ENCODE measurements around the gene TSHZ1. TPM values are rescaled to one million over a fixed set of nuclear protein-coding genes. Genes with fewer than 3 reads are reported as not detected.

TSHZ1 gene
- total and polyA plus RNA-seq, 2 experiments from 2014 or later, result 0.23 to 0.38 TPM

GRCh38 chr18:75290737-75291358 is 80.3 kb downstream of the TSHZ1 start:
- Histone ChIP-seq H3K79me2 (replicated peaks; ENCODE audit: insufficient read depth) (no peaks in the 10 kb centered on the region), H3F3A (replicated peaks; ENCODE audit: low read depth) (no peaks in the 10 kb centered on the region), H3K4me2 (no peak overlapping the region), H3K4me3 (no peak overlapping the region), H3K9me2 (ENCODE audit: insufficient read depth) (no peaks in the 10 kb centered on the region; the same call in 1 of the 2 replicates), H3K27me3 (ENCODE audit: insufficient read depth) (no peaks in the 10 kb centered on the region), H3K4me1 (ENCODE audit: insufficient read depth) (no peaks in the 10 kb centered on the region), H2AFZ (no peak overlapping the region), H3K36me3 (ENCODE audit: insufficient read depth) (no peaks in the 10 kb centered on the region), H4K20me1 (replicated peaks; ENCODE audit: insufficient read depth) (no peaks in the 10 kb centered on the region), H3K27ac (ENCODE audit: low read depth) (no peak overlapping the region)
- DNase-seq (ENCODE audit: low spot score) (no peak), ATAC-seq (no peak)
- Mint-ChIP-seq H3K4me3 (no peak overlapping the region), H3K9me3 (no peaks in the 10 kb centered on the region), H3K27ac (no peak overlapping the region), H3K4me1 (peaks cover 6% of the 10 kb centered on the region; the same call in 2 of the 3 replicates), H3K36me3 (ENCODE audit: low read depth) (no peaks in the 10 kb centered on the region), H3K27me3 (ENCODE audit: insufficient read depth, low read depth, poor library complexity) (peaks cover 1% of the 10 kb centered on the region)
- no peak for TF ChIP-seq REST (IDR thresholded peaks at IDR 0.05; ENCODE audit: unreplicated experiment)
- TF ChIP-seq JUNB (IDR thresholded peaks at IDR 0.05; ENCODE audit: unreplicated experiment), result no peak
- TF ChIP-seq STAT1 (IDR thresholded peaks at IDR 0.05; ENCODE audit: unreplicated experiment), result no peak
- no peak for TF ChIP-seq ZNF114 (CRISPR knock-in tag; IDR thresholded peaks at IDR 0.05)

GRCh38 chr18:75291460-75291859 is 80.9 kb downstream of the TSHZ1 start:
- peaks cover 1% of the 10 kb centered on the region for H3K27me3 Mint-ChIP-seq (ENCODE audit: insufficient read depth, low read depth, poor library complexity)
- H3K4me1 Mint-ChIP-seq, result peaks cover 6% of the 10 kb centered on the region; the same call in 2 of the 3 replicates
- Histone ChIP-seq H3K4me2 (no peak overlapping the region), H3K79me2 (replicated peaks; ENCODE audit: insufficient read depth) (no peaks in the 10 kb centered on the region), H3K4me3 (no peak overlapping the region), H3K27ac (ENCODE audit: low read depth) (no peak overlapping the region), H3K36me3 (ENCODE audit: insufficient read depth) (no peaks in the 10 kb centered on the region), H4K20me1 (replicated peaks; ENCODE audit: insufficient read depth) (no peaks in the 10 kb centered on the region), H3F3A (replicated peaks; ENCODE audit: low read depth) (no peaks in the 10 kb centered on the region), H3K27me3 (ENCODE audit: insufficient read depth) (no peaks in the 10 kb centered on the region), H3K9me2 (ENCODE audit: insufficient read depth) (no peaks in the 10 kb centered on the region; the same call in 1 of the 2 replicates), H3K4me1 (ENCODE audit: insufficient read depth) (no peaks in the 10 kb centered on the region), H2AFZ (0 out of 2 replicates have a peak overlapping the region, but pooled peaks have one; percentile 25)
- TF ChIP-seq EZH2 (IDR thresholded peaks at IDR 0.05; ENCODE audit: low read depth, unreplicated experiment) (no peak), ZNF462 (CRISPR knock-in tag; IDR thresholded peaks at IDR 0.05) (no peak), EZH2phosphoT487 (IDR thresholded peaks at IDR 0.05; ENCODE audit: unreplicated experiment) (no peak), NANOG (IDR thresholded peaks at IDR 0.05; ENCODE audit: borderline replicate concordance) (no peak)
- no peak overlapping the region for H3K4me3 Mint-ChIP-seq
- no peak for DNase-seq (ENCODE audit: low spot score)
- no peaks in the 10 kb centered on the region for H3K9me3 Mint-ChIP-seq
- H3K27ac Mint-ChIP-seq, result no peak overlapping the region
- ATAC-seq, result no peak
- H3K36me3 Mint-ChIP-seq (ENCODE audit: low read depth), result no peaks in the 10 kb centered on the region

All from GM23338 (cell line).